OCI-LY1 (cell line): ENCODE data around the gene ODAM.

Source experiments
- H2AFZ ChIP-seq: fragments of 200-600 bp; sonication (generic), shearing (Covaris generic); 2 replicates; pipeline ENCODE4 v1.6.0; 2014; ENCODE audit warnings: antibody characterized with exemption, mild to moderate bottlenecking, low read length
- H3F3A ChIP-seq: fragments of 200-600 bp; sonication (generic), shearing (Covaris generic); 2 replicates; pipeline ENCODE4 v1.6.0; 2014; ENCODE audit warnings: mild to moderate bottlenecking, antibody characterized with exemption, low read length, moderate library complexity; ENCODE audit not compliant: insufficient read depth
- H3K27ac ChIP-seq: fragments of 200-600 bp; sonication (generic); 2 replicates; pipeline ENCODE4 v1.5.1; 2014; ENCODE audit warnings: low read length, mixed run types, mild to moderate bottlenecking, low read depth; ENCODE audit not compliant: poor library complexity, severe bottlenecking
- H3K27me3 ChIP-seq: fragments of 200-600 bp; sonication (generic); 2 replicates; pipeline ENCODE4 v1.6.0; 2014; ENCODE audit warnings: antibody characterized with exemption, mild to moderate bottlenecking, low read length, moderate library complexity; ENCODE audit not compliant: insufficient read depth
- H3K36me3 ChIP-seq: fragments of 200-600 bp; sonication (generic); 2 replicates; pipeline ENCODE4 v1.6.1; 2014; ENCODE audit warnings: mild to moderate bottlenecking, antibody characterized with exemption, low read length, moderate library complexity, mixed read lengths; ENCODE audit not compliant: insufficient read depth
- H3K4me1 ChIP-seq: fragments of 200-600 bp; sonication (generic); 2 replicates; pipeline ENCODE4 v1.5.1; 2014; ENCODE audit warnings: mild to moderate bottlenecking, low read length, moderate library complexity; ENCODE audit not compliant: insufficient read depth, severe bottlenecking
- H3K4me2 ChIP-seq: fragments of 200-600 bp; sonication (generic), shearing (Covaris generic); 2 replicates; pipeline ENCODE4 v1.6.1; 2014; ENCODE audit warnings: low read length
- H3K4me3 ChIP-seq: fragments of 200-600 bp; sonication (generic); 2 replicates; pipeline ENCODE4 v1.5.1; 2014; ENCODE audit warnings: low read length, low read depth, mild to moderate bottlenecking, mixed read lengths; ENCODE audit not compliant: poor library complexity, severe bottlenecking
- H3K79me2 ChIP-seq: fragments of 200-600 bp; shearing (Covaris generic); 2 replicates; pipeline ENCODE4 v1.6.1; 2016; ENCODE audit warnings: mixed run types, low read length, mixed read lengths; ENCODE audit not compliant: insufficient read depth
- H3K9ac ChIP-seq: fragments of 200-600 bp; sonication (generic), shearing (Covaris generic); 2 replicates; pipeline ENCODE4 v1.6.1; 2014; ENCODE audit warnings: mild to moderate bottlenecking, low read length, mixed read lengths
- H3K9me2 ChIP-seq: fragments of 200-600 bp; sonication (generic), shearing (Covaris generic); 2 replicates; pipeline ENCODE4 v1.6.1; 2014; ENCODE audit warnings: low read depth, mild to moderate bottlenecking, low read length, mixed read lengths
- H3K9me3 ChIP-seq: fragments of 200-600 bp; shearing (Covaris generic); 2 replicates; pipeline ENCODE4 v1.6.1; 2014; ENCODE audit warnings: low read length, mixed read lengths
- H4K20me1 ChIP-seq: fragments of 200-600 bp; sonication (generic), shearing (Covaris generic); 2 replicates; pipeline ENCODE4 v1.6.0; 2016; ENCODE audit warnings: mild to moderate bottlenecking, low read length; ENCODE audit not compliant: insufficient read depth
- CTCF ChIP-seq: fragments of 200-600 bp; sonication (generic), shearing (Covaris generic); IDR thresholded peaks from 2 replicates; pipeline ENCODE4 v1.5.1; 2017; ENCODE audit warnings: mild to moderate bottlenecking, antibody characterized with exemption, low read length, moderate library complexity, mixed read lengths
- EZH2 ChIP-seq: fragments of 200-600 bp; sonication (generic), shearing (Covaris generic); IDR thresholded peaks from 2 replicates; pipeline ENCODE4 v1.8.0; 2017; ENCODE audit warnings: borderline replicate concordance, mixed run types, mild to moderate bottlenecking, antibody characterized with exemption, low read length, moderate library complexity, mixed read lengths

The ODAM gene

GRCh38 chr4:70153937-70154336, 41.6 kb upstream of the ODAM start, which contains the start of gene PRR27:
TSS of gene PRR27 (plus strand) at chr4:70154237. CDS start at chr4:70154376, 139 bp downstream.
- TF ChIP-seq EZH2 (no peak), CTCF (no peak)
- Histone ChIP-seq H3K36me3 (no peaks in the 10 kb centered on the region), H3F3A (no peaks in the 10 kb centered on the region), H3K4me1 (no peaks in the 10 kb centered on the region), H3K9ac (no peak within 1 kb of the TSS), H3K9me2 (no peaks in the 10 kb centered on the region), H2AFZ (no peak within 1 kb of the TSS), H3K79me2 (no peaks in the 10 kb centered on the region), H3K4me2 (no peak within 1 kb of the TSS), H3K9me3 (no peaks in the 10 kb centered on the region), H4K20me1 (no peaks in the 10 kb centered on the region), H3K27ac (no peak within 1 kb of the TSS), H3K4me3 (no peak within 1 kb of the TSS), H3K27me3 (no peaks in the 10 kb centered on the region)

- Histone ChIP-seq H3K36me3 (no peaks in the 10 kb centered on the region), H4K20me1 (no peaks in the 10 kb centered on the region), H3K27me3 (no peaks in the 10 kb centered on the region), H3K79me2 (no peaks in the 10 kb centered on the region), H3K4me3 (no peak overlapping the region), H2AFZ (no peak overlapping the region), H3F3A (no peaks in the 10 kb centered on the region), H3K4me2 (no peak overlapping the region), H3K27ac (no peak overlapping the region), H3K9me2 (no peaks in the 10 kb centered on the region), H3K9me3 (no peaks in the 10 kb centered on the region), H3K4me1 (no peaks in the 10 kb centered on the region), H3K9ac (no peak overlapping the region)
- TF ChIP-seq CTCF (no peak), EZH2 (no peak)
These were observed 36.9 kb upstream of the ODAM start for GRCh38 chr4:70158576-70158975.

GRCh38 chr4:70177090-70177489, 18.4 kb upstream of the ODAM start:
- H3K79me2 ChIP-seq, result no peaks in the 10 kb centered on the region
- H3K9me3 ChIP-seq, result no peaks in the 10 kb centered on the region
- no peaks in the 10 kb centered on the region for H3K4me1 ChIP-seq
- no peak overlapping the region for H3K4me2 ChIP-seq
- no peak overlapping the region for H3K9ac ChIP-seq
- no peaks in the 10 kb centered on the region for H4K20me1 ChIP-seq
- H2AFZ ChIP-seq, result no peak overlapping the region
- H3K27me3 ChIP-seq, result no peaks in the 10 kb centered on the region
- no peaks in the 10 kb centered on the region for H3F3A ChIP-seq
- no peak overlapping the region for H3K4me3 ChIP-seq
- no peaks in the 10 kb centered on the region for H3K9me2 ChIP-seq
- no peaks in the 10 kb centered on the region for H3K36me3 ChIP-seq
- TF ChIP-seq CTCF, result no peak
- no peak for TF ChIP-seq EZH2
- no peak overlapping the region for H3K27ac ChIP-seq
